ENCODE measurements around the gene NFASC.

Gene NFASC

DNA sequence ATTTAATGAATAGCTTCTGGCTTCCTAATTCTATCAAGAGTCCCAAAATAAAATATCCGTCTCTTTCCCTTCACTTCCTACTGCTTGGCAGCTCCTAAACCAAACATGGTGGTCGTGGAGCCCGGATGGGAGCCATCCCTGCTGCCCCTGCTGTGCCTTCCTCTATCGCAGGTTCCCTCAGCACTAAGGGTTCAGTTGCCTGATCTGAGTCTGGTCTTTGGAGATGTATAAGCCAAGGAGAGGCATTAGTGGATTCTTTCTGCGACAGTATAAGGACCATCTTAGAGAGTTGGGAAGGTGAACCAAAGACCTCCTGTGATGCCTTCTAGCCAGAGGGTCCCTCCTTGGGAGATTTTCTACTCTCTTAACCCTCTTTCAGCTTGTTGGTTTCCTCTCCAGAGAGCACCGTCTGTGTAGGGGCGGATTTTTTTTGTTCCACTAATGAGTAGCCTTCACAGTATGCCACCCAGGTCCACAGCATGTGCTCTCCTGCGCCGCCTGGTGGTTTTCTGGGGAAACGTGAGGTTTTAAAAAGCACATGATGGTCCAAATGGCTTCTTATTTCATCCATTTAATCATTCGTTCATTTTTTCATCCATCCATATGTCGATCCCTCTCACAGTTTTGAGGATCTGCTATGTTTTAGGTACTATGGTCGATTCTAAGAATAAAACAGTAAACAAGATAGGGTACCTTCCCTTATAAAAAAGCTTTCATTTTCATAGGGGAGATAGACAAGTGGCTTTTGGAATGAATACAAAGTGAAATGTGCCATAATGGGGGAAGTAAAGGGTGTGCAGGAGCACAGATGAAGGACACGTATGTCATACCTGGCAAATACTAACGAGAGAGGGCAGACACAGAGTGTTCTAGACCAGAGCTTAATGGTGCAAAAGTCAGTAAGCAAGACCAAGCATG lies 71.0 kb downstream of the NFASC start:
- DNase-seq (ENCODE audit: low spot score), result peak; percentile 70
- TF ChIP-seq, protein P1, sequence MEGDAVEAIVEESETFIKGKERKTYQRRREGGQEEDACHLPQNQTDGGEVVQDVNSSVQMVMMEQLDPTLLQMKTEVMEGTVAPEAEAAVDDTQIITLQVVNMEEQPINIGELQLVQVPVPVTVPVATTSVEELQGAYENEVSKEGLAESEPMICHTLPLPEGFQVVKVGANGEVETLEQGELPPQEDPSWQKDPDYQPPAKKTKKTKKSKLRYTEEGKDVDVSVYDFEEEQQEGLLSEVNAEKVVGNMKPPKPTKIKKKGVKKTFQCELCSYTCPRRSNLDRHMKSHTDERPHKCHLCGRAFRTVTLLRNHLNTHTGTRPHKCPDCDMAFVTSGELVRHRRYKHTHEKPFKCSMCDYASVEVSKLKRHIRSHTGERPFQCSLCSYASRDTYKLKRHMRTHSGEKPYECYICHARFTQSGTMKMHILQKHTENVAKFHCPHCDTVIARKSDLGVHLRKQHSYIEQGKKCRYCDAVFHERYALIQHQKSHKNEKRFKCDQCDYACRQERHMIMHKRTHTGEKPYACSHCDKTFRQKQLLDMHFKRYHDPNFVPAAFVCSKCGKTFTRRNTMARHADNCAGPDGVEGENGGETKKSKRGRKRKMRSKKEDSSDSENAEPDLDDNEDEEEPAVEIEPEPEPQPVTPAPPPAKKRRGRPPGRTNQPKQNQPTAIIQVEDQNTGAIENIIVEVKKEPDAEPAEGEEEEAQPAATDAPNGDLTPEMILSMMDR (IDR thresholded peaks at IDR 0.05; ENCODE audit: extremely low read depth, insufficient read depth, missing control alignments), result peak; percentile 85
- in situ Hi-C loops (cut with MboI; ENCODE audit: low pct_unique_long_range_greater_than_20kb, low sequenced_read_pairs, unreplicated experiment), result no loop called here

DNA sequence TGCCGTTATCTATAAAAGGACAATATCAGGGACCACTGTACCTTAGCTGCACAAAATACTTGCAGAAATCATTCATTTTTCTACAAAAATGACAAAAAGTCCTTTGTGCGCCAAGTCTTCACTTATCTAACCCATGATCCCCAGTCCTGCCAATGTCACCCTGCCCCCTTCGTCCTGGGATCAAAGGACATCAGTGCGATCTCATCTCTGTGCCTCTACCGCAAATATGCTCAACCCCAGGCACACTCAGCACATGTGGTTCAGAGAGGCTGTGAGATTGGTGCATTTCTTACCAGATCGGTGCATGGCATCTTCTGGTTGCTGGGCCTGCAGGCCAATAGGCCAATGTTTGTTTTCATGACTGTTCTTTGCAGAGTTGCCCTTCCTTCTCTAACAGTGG lies 72.8 kb downstream of the NFASC start:
- in situ Hi-C loops (cut with MboI; ENCODE audit: low pct_unique_long_range_greater_than_20kb, low sequenced_read_pairs, unreplicated experiment), result no loop called here
- TF ChIP-seq, protein P1 (IDR thresholded peaks at IDR 0.05; ENCODE audit: extremely low read depth, insufficient read depth, missing control alignments), result no peak
- DNase-seq (ENCODE audit: low spot score), result no peak

DNA sequence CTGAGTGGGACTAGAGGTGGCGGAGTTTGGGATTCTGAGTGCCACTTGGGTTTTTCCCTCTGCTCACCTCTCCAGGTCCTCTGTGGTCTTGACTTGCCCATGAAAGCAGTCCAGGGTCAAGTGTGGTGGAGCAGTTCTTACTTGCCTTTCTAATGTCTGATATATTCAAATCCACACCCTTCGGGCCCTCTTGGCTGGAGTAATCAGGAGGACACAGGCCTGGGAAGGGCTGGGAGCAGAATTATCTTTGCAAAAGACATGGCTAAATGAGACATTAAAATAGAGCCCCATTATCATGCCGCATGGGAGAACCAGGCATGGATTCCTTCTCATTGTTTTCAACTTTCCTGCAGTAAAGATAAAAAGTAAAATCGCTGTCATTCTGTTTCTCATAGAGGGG lies 74.0 kb downstream of the NFASC start:
- no peak for DNase-seq (ENCODE audit: low spot score)
- TF ChIP-seq, protein P1 (IDR thresholded peaks at IDR 0.05; ENCODE audit: extremely low read depth, insufficient read depth, missing control alignments), result no peak
- in situ Hi-C loops (cut with MboI; ENCODE audit: low pct_unique_long_range_greater_than_20kb, low sequenced_read_pairs, unreplicated experiment), result no loop called here

DNA sequence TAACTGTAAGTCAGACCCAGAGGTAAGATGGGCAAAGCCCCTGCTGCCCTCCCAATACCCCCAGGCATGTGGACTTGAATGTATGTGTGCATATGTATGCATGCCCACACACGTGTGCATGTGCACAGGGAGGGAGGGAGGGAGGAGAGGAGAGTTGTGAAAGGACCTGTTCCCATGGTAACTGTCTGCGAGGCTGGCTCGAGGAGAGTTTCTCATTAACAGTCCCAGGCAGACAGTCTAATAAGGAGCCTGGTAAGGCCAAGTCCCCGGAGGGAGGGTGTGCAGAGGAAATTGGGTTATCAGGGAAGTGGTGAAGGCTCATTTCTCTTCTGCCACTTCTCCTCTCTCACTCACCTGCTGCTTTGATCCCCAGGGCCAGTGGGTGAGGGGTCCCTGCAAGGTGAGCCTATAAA lies 74.9 kb downstream of the NFASC start:
- in situ Hi-C loops (cut with MboI; ENCODE audit: low pct_unique_long_range_greater_than_20kb, low sequenced_read_pairs, unreplicated experiment), result no loop called here
- TF ChIP-seq, protein P1 (IDR thresholded peaks at IDR 0.05; ENCODE audit: extremely low read depth, insufficient read depth, missing control alignments), result no peak
- no peak for DNase-seq (ENCODE audit: low spot score)

DNA sequence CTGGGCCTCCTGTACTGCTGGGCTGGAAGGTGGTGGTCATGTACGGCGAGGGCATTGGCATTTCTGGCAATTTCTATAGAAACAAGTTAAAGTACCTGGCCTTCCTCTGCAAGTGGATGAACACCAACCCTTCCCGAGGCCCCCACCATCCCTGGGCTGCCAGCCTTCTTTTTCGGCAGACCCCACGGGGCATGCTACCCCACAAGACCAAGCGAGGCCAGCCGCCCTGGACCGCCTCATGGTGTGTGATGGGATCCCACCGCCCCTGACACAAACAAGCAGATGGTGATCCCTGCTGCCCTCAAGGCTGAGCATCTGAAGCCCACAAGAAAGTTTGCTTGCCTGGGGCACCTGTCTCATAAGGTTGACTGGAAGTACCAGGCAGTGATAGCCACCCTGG lies 76.0 kb downstream of the NFASC start:
- no peak for DNase-seq (ENCODE audit: low spot score)
- TF ChIP-seq, protein P1 (IDR thresholded peaks at IDR 0.05; ENCODE audit: extremely low read depth, insufficient read depth, missing control alignments), result no peak
- in situ Hi-C loops (cut with MboI; ENCODE audit: low pct_unique_long_range_greater_than_20kb, low sequenced_read_pairs, unreplicated experiment), result no loop called here

DNA sequence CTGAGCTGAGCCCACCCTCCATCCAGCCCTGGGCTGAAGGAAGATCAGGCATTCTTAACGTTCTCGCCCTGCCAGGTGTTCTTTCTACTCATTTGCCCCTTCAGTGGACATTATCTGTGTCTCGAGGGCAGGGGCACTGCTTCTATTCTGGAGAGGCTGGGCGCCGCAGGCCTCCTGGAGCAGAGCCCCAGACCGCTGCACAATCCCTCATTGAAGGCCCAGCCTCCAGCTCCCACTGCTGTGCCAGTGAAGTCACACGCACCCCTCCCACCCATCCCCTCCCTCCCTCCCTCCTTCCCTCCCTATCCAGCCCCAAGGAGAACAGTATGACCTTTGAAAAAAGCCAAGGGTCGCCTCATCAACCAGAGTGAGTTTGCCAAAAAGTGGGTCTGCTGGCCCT lies 76.7 kb downstream of the NFASC start:
- no peak for DNase-seq (ENCODE audit: low spot score)
- in situ Hi-C loops (cut with MboI; ENCODE audit: low pct_unique_long_range_greater_than_20kb, low sequenced_read_pairs, unreplicated experiment), result no loop called here
- TF ChIP-seq, protein P1 (IDR thresholded peaks at IDR 0.05; ENCODE audit: extremely low read depth, insufficient read depth, missing control alignments), result no peak

Measured in GM13977 (cell line).